HL-60 (cell line): ENCODE data around the gene SKI.

Experiments
- DNase-seq, 2 experiments: peaks; one replicate each; pipeline ENCODE4 v3.0.0-alpha.2; 2010 to 2020; ENCODE audit warnings: low read depth in 1 of 2, low spot score in 1 of 2
- H3K27ac ChIP-seq: fragments of 250-450 bp; sonication (Bioruptor Pico); replicated peaks from 2 replicates; pipeline ENCODE4 v1.5.1; 2020; ENCODE audit warnings: mild to moderate bottlenecking, moderate library complexity
- H3K27me3 ChIP-seq: fragments of 250-450 bp; sonication (Bioruptor Pico); 2 replicates; pipeline ENCODE4 v1.5.1; 2021; ENCODE audit warnings: mild to moderate bottlenecking, moderate library complexity; ENCODE audit not compliant: insufficient read depth, poor library complexity, severe bottlenecking
- H3K4me3 ChIP-seq: replicated peaks from 2 replicates; pipeline ENCODE4 v1.5.1; 2011; ENCODE audit warnings: mild to moderate bottlenecking, control low read depth, low read length; ENCODE audit not compliant: insufficient read depth
- GABPA ChIP-seq: IDR thresholded peaks from 2 replicates; pipeline ENCODE4 v1.6.1; 2012; ENCODE audit warnings: low read depth
- POLR2AphosphoS5 ChIP-seq: IDR thresholded peaks from 2 replicates; pipeline ENCODE4 v1.6.1; 2012; ENCODE audit warnings: low read depth
- SPI1 ChIP-seq: IDR thresholded peaks from 2 replicates; pipeline ENCODE4 v1.6.1; 2012; ENCODE audit warnings: low read depth, mild to moderate bottlenecking, borderline replicate concordance
- TF ChIP-seq, protein P1 (sequence below): IDR thresholded peaks from 2 replicates; pipeline ENCODE4 v1.6.1; 2012; ENCODE audit warnings: low read depth; ENCODE audit not compliant: insufficient replicate concordance
- TF ChIP-seq, protein P2 (sequence below): IDR thresholded peaks from one replicate; pipeline ENCODE4 v1.5.1; 2011; ENCODE audit warnings: low read length, control low read depth, inconsistent platforms; ENCODE audit not compliant: insufficient read depth

Gene SKI

GRCh38 chr1:2180297-2181245, 47.5 kb upstream of the SKI start:
- no peak overlapping the region for H3K4me3 ChIP-seq
- DNase-seq: no peak
- H3K27me3 ChIP-seq: no peaks in the 10 kb centered on the region
- TF ChIP-seq, protein P1, sequence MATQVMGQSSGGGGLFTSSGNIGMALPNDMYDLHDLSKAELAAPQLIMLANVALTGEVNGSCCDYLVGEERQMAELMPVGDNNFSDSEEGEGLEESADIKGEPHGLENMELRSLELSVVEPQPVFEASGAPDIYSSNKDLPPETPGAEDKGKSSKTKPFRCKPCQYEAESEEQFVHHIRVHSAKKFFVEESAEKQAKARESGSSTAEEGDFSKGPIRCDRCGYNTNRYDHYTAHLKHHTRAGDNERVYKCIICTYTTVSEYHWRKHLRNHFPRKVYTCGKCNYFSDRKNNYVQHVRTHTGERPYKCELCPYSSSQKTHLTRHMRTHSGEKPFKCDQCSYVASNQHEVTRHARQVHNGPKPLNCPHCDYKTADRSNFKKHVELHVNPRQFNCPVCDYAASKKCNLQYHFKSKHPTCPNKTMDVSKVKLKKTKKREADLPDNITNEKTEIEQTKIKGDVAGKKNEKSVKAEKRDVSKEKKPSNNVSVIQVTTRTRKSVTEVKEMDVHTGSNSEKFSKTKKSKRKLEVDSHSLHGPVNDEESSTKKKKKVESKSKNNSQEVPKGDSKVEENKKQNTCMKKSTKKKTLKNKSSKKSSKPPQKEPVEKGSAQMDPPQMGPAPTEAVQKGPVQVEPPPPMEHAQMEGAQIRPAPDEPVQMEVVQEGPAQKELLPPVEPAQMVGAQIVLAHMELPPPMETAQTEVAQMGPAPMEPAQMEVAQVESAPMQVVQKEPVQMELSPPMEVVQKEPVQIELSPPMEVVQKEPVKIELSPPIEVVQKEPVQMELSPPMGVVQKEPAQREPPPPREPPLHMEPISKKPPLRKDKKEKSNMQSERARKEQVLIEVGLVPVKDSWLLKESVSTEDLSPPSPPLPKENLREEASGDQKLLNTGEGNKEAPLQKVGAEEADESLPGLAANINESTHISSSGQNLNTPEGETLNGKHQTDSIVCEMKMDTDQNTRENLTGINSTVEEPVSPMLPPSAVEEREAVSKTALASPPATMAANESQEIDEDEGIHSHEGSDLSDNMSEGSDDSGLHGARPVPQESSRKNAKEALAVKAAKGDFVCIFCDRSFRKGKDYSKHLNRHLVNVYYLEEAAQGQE: no peak
- TF ChIP-seq POLR2AphosphoS5 (no peak), GABPA (no peak), SPI1 (no peak)
- TF ChIP-seq, protein P2, sequence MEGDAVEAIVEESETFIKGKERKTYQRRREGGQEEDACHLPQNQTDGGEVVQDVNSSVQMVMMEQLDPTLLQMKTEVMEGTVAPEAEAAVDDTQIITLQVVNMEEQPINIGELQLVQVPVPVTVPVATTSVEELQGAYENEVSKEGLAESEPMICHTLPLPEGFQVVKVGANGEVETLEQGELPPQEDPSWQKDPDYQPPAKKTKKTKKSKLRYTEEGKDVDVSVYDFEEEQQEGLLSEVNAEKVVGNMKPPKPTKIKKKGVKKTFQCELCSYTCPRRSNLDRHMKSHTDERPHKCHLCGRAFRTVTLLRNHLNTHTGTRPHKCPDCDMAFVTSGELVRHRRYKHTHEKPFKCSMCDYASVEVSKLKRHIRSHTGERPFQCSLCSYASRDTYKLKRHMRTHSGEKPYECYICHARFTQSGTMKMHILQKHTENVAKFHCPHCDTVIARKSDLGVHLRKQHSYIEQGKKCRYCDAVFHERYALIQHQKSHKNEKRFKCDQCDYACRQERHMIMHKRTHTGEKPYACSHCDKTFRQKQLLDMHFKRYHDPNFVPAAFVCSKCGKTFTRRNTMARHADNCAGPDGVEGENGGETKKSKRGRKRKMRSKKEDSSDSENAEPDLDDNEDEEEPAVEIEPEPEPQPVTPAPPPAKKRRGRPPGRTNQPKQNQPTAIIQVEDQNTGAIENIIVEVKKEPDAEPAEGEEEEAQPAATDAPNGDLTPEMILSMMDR: no peak
- no peak overlapping the region for H3K27ac ChIP-seq

DNA sequence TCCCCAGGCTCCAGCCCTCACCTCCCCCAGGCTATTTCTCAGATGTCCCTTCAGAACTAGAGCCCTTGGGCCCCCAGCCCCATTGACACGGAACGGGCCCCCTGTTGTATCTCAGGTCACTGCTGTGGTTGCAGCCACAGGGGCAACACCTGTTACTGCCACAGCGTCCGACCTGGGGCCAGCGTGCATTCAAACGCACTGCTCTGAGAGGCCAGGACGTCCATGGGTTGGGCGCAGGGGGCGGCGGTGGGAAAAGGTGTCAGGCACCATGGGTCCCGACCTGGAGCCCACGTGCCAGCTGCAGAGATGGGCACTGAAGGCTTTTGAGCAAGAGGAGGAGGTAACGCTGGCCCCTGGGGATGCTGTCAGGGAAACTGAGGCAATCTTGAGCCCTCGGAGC, 46.8 kb upstream of the SKI start:
- no peak overlapping the region for H3K27ac ChIP-seq
- no peak for DNase-seq
- TF ChIP-seq POLR2AphosphoS5 (no peak), SPI1 (no peak), GABPA (no peak)
- TF ChIP-seq, protein P1: no peak
- TF ChIP-seq, protein P2: no peak
- no peaks in the 10 kb centered on the region for H3K27me3 ChIP-seq
- H3K4me3 ChIP-seq: no peak overlapping the region

DNA sequence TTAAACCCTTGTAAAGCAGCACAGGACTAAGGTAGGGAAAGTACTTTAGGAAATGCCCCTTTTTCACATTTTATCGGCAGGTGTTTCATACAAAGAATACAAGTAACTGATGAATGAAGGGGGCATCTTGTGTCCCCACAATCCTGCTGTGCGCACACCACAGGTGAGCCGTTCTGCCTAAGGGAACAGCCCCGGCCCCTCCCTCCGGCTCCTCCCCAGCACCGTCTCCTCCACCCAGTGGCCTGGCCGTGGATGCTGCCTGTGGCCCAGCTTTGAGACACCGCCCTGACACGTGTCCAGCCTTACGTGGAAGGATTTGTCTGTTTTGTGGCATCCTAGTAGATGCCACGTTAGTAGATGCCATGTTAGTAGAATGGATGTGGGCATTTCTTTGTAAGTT, 46.4 kb upstream of the SKI start:
- TF ChIP-seq, protein P1: no peak
- TF ChIP-seq POLR2AphosphoS5 (no peak), GABPA (no peak), SPI1 (no peak)
- no peak overlapping the region for H3K27ac ChIP-seq
- DNase-seq: no peak
- H3K27me3 ChIP-seq: no peaks in the 10 kb centered on the region
- no peak overlapping the region for H3K4me3 ChIP-seq
